ENCODE measurements around the gene CSAD. TPM values are rescaled to one million over a fixed set of nuclear protein-coding genes. Genes with fewer than 3 reads are reported as not detected.
A peak's percentile ranks its signal among the peaks of the same experiment; 100 is the strongest.
"Not testable (repeated sequence)": the region's sequence is repeated elsewhere in the genome, so short reads cannot be mapped to it uniquely, and the experiment has no call there.

The CSAD gene
- total RNA-seq, 1 donor from 2014 or later = 41.7 TPM

GRCh38 chr12:53170876-53171724 is 9.6 kb downstream of the CSAD start:
- no peak for ATAC-seq
- Histone ChIP-seq H3K4me1 (no peaks in the 10 kb centered on the region), H3K27me3 (no peaks in the 10 kb centered on the region), H3K9me3 (no peaks in the 10 kb centered on the region), H3K36me3 (peaks cover 15% of the 10 kb centered on the region), H3K4me3 (no peak overlapping the region), H3K27ac (no peak overlapping the region)
- no peak for TF ChIP-seq CTCF (IDR thresholded peaks at IDR 0.05)
- intact Hi-C loops (cut with DNase I) = no loop called here
- DNase-seq = no peak

GRCh38 chr12:53170215-53170614 is 10.5 kb downstream of the CSAD start:
- intact Hi-C loops (cut with DNase I) = no loop called here
- DNase-seq = no peak
- no peak overlapping the region for H3K27ac ChIP-seq

GRCh38 chr12:53169644-53170043 is 11.1 kb downstream of the CSAD start:
- TF ChIP-seq CTCF (IDR thresholded peaks at IDR 0.05) = no peak
- ATAC-seq (peak; percentile 22), DNase-seq (no peak)
- Histone ChIP-seq H3K4me3 (no peak overlapping the region), H3K27ac (no peak overlapping the region), H3K36me3 (peaks cover 15% of the 10 kb centered on the region), H3K9me3 (no peaks in the 10 kb centered on the region), H3K4me1 (no peaks in the 10 kb centered on the region), H3K27me3 (no peaks in the 10 kb centered on the region)
- intact Hi-C loops (cut with DNase I) = no loop called here

More at GRCh38 chr12:53170215-53170614, 10.5 kb downstream of the CSAD start:
- Histone ChIP-seq H3K4me1 (no peaks in the 10 kb centered on the region), H3K4me3 (no peak overlapping the region), H3K36me3 (peaks cover 15% of the 10 kb centered on the region), H3K9me3 (no peaks in the 10 kb centered on the region), H3K27me3 (no peaks in the 10 kb centered on the region)
- no peak for ATAC-seq
- no peak for TF ChIP-seq CTCF (IDR thresholded peaks at IDR 0.05)

GRCh38 chr12:53166837-53167236 is 13.9 kb downstream of the CSAD start:
- intact Hi-C loops (cut with DNase I) = no loop called here
- no peaks in the 10 kb centered on the region for H3K27me3 ChIP-seq
- TF ChIP-seq CTCF (IDR thresholded peaks at IDR 0.05) = no peak
- DNase-seq = no peak
- ATAC-seq = no peak
- H3K4me3 ChIP-seq = no peak overlapping the region
- H3K9me3 ChIP-seq = no peaks in the 10 kb centered on the region
- no peak overlapping the region for H3K27ac ChIP-seq
- no peaks in the 10 kb centered on the region for H3K4me1 ChIP-seq
- H3K36me3 ChIP-seq = peaks cover 15% of the 10 kb centered on the region

GRCh38 chr12:53163008-53163407 is 17.7 kb downstream of the CSAD start:
- H3K9me3 ChIP-seq, H3K27me3 ChIP-seq, H3K36me3 ChIP-seq, ATAC-seq, H3K4me1 ChIP-seq, H3K4me3 ChIP-seq, DNase-seq, H3K27ac ChIP-seq: not testable (repeated sequence)
- intact Hi-C loops (cut with DNase I) = loop anchor here (5.0 kb wide), 1 partner anchor 34 kb away; no protein-coding TSS in a partner anchor

GRCh38 chr12:53161119-53161911 is 19.4 kb downstream of the CSAD start:
- Histone ChIP-seq H3K4me3 (no peak overlapping the region), H3K27ac (no peak overlapping the region), H3K36me3 (no peaks in the 10 kb centered on the region), H3K9me3 (no peaks in the 10 kb centered on the region), H3K4me1 (peaks cover 3% of the 10 kb centered on the region), H3K27me3 (no peaks in the 10 kb centered on the region)
- TF ChIP-seq CTCF (IDR thresholded peaks at IDR 0.05) = no peak
- ATAC-seq = no peak
- intact Hi-C loops (cut with DNase I) = loop anchor here (5.0 kb wide), 1 partner anchor 36 kb away; no protein-coding TSS in a partner anchor
- DNase-seq = no peak
